H1 (cell line): ENCODE results near the gene EME2. TPM values are rescaled to one million over a fixed set of nuclear protein-coding genes. Genes with fewer than 3 reads are reported as not detected.

Source experiments
- CTCF ChIA-PET: fragments of 300-600 bp; sonication (Branson Sonifier 250); formaldehyde crosslinking; loops from one replicate; lab custom pipeline; 2021; ENCODE audit not compliant: partially characterized antibody; lab: Charles Lee
- POLR2A ChIA-PET: fragments of 300-600 bp; sonication (Branson Sonifier 250); formaldehyde crosslinking; loops from one replicate; lab custom pipeline; 2021; ENCODE audit warnings: inconsistent platforms; ENCODE audit not compliant: partially characterized antibody; lab: Charles Lee
- DNase-seq, 2 experiments: peaks; one replicate each; pipeline versions ENCODE4 v3.0.0 to v3.0.0-alpha.2; 2010 to 2022; ENCODE audit warnings: low spot score in 2 of 2, low read depth in 1 of 2, mixed read lengths in 1 of 2
- FAIRE-seq: peaks from 2 replicates; lab custom pipeline; 2011; peaks lifted over from hg19 to GRCh38; lab: Jason Lieb, UNC
- H2AFZ ChIP-seq: 2 replicates; pipeline ENCODE4 v1.8.1; 2012; ENCODE audit warnings: low read length, inconsistent platforms
- H2AK5ac ChIP-seq: 2 replicates; pipeline ENCODE4 v1.6.1; 2013; ENCODE audit warnings: low read depth, low read length
- H2BK120ac ChIP-seq: replicated peaks from 2 replicates; pipeline ENCODE3; 2013; ENCODE audit warnings: low read depth, low read length, inconsistent platforms
- H2BK12ac ChIP-seq: 2 replicates; pipeline ENCODE4 v1.6.1; 2013; ENCODE audit warnings: low read depth, low read length
- H2BK15ac ChIP-seq: 2 replicates; pipeline ENCODE4 v1.6.1; 2013; ENCODE audit warnings: low read length
- H2BK20ac ChIP-seq: 2 replicates; pipeline ENCODE4 v1.6.1; 2013; ENCODE audit warnings: low read length
- H2BK5ac ChIP-seq: 2 replicates; pipeline ENCODE4 v1.6.1; 2013; ENCODE audit warnings: low read depth, low read length
- H3K14ac ChIP-seq: 2 replicates; pipeline ENCODE4 v1.6.1; 2013; ENCODE audit warnings: inconsistent platforms; ENCODE audit not compliant: insufficient read length
- H3K18ac ChIP-seq: 2 replicates; pipeline ENCODE4 v1.6.1; 2013; ENCODE audit warnings: low read length; ENCODE audit errors: extremely low read depth
- H3K23ac ChIP-seq: 2 replicates; pipeline ENCODE4 v1.6.1; 2013; ENCODE audit warnings: inconsistent platforms; ENCODE audit not compliant: insufficient read length
- H3K23me2 ChIP-seq: 2 replicates; pipeline ENCODE4 v1.6.1; 2013; ENCODE audit warnings: low read depth, low read length
- H3K27ac ChIP-seq: 2 replicates; pipeline ENCODE4 v1.6.1; 2011; ENCODE audit warnings: low read depth, low read length, inconsistent platforms
- H3K27me3 ChIP-seq, 4 experiments: replicated peaks in 1 of 4; 1 replicate in 1 of 4; 2 replicates in 3 of 4; pipeline versions ENCODE4 v1.6.1 to v1.8.1; 2011 to 2013; ENCODE audit warnings: low read length in 3 of 4, mild to moderate bottlenecking in 3 of 4, inconsistent platforms in 2 of 4, mixed read lengths in 2 of 4, moderate library complexity in 1 of 4; ENCODE audit not compliant: control insufficient read depth in 3 of 4, insufficient read depth in 3 of 4; ENCODE audit errors: extremely low read depth in 1 of 4
- H3K36me3 ChIP-seq, 4 experiments: 2 replicates each; pipeline versions ENCODE4 v1.6.1 to v1.8.1; 2011 to 2013; ENCODE audit warnings: mild to moderate bottlenecking in 4 of 4, low read length in 3 of 4, moderate library complexity in 2 of 4, control low read depth in 1 of 4, inconsistent platforms in 1 of 4; ENCODE audit not compliant: insufficient read depth in 4 of 4, control insufficient read depth in 2 of 4
- H3K4ac ChIP-seq: replicated peaks from 2 replicates; pipeline ENCODE3; 2013; ENCODE audit warnings: low read length, low read depth, mixed read lengths, inconsistent platforms; ENCODE audit not compliant: insufficient read length
- H3K4me1 ChIP-seq, 4 experiments: replicated peaks in 1 of 4; 1 replicate in 1 of 4; 2 replicates in 3 of 4; pipeline versions ENCODE4 v1.6.1 to v1.8.1; 2011 to 2013; ENCODE audit warnings: low read length in 3 of 4, inconsistent platforms in 2 of 4, mixed read lengths in 1 of 4; ENCODE audit not compliant: insufficient read depth in 4 of 4, control insufficient read depth in 3 of 4
- H3K4me2 ChIP-seq, 2 experiments: 2 replicates each; pipeline versions ENCODE4 v1.6.1 to v1.8.1; 2011 to 2013; ENCODE audit warnings: low read depth in 2 of 2, low read length in 2 of 2, control low read depth in 1 of 2, inconsistent platforms in 1 of 2, mild to moderate bottlenecking in 1 of 2; ENCODE audit not compliant: insufficient read depth in 1 of 2
- H3K4me3 ChIP-seq, 4 experiments: fragments of 200-600, 300-600 bp in 1 of 4; sonication (generic), shearing (Covaris generic), sonication (Bioruptor Twin) in 1 of 4; 2 replicates each; pipeline versions ENCODE4 v1.5.1 to v1.8.1; 2011 to 2016; ENCODE audit warnings: low read length in 4 of 4, low read depth in 3 of 4, control low read depth in 2 of 4, inconsistent platforms in 2 of 4, mild to moderate bottlenecking in 2 of 4, mixed read lengths in 1 of 4, moderate library complexity in 1 of 4; ENCODE audit not compliant: insufficient read depth in 2 of 4; ENCODE audit errors: extremely low read depth in 1 of 4
- H3K56ac ChIP-seq: replicated peaks from 2 replicates; pipeline ENCODE3; 2013; ENCODE audit warnings: low read depth, mild to moderate bottlenecking, mixed read lengths, low read length, inconsistent platforms; ENCODE audit not compliant: insufficient read length
- H3K79me1 ChIP-seq: 2 replicates; pipeline ENCODE4 v1.6.1; 2013; ENCODE audit warnings: low read depth, low read length, control low read depth
- H3K79me2 ChIP-seq, 2 experiments: 2 replicates each; pipeline versions ENCODE4 v1.6.1 to v1.8.1; 2012 to 2013; ENCODE audit warnings: low read length in 2 of 2, mild to moderate bottlenecking in 2 of 2, inconsistent platforms in 1 of 2; ENCODE audit not compliant: insufficient read depth in 2 of 2, control insufficient read depth in 1 of 2
- H3K9ac ChIP-seq, 4 experiments: replicated peaks in 1 of 4; 1 replicate in 1 of 4; 2 replicates in 3 of 4; pipeline versions ENCODE4 v1.6.1 to v1.8.1; 2011 to 2013; ENCODE audit warnings: low read depth in 3 of 4, low read length in 3 of 4, control low read depth in 2 of 4, mild to moderate bottlenecking in 2 of 4, moderate library complexity in 2 of 4, inconsistent platforms in 1 of 4; ENCODE audit errors: extremely low read depth in 1 of 4
- H3K9me3 ChIP-seq, 2 experiments: 2 replicates each; pipeline versions ENCODE4 v1.6.1 to v1.8.1; 2012 to 2013; ENCODE audit warnings: mild to moderate bottlenecking in 2 of 2, moderate library complexity in 2 of 2, control low read depth in 1 of 2, inconsistent platforms in 1 of 2, low read depth in 1 of 2, low read length in 1 of 2, mixed read lengths in 1 of 2; ENCODE audit not compliant: insufficient read depth in 2 of 2
- H4K20me1 ChIP-seq, 2 experiments: replicated peaks in 1 of 2; 2 replicates each; pipeline versions ENCODE3 to v1.8.1; 2011 to 2013; ENCODE audit warnings: inconsistent platforms in 2 of 2, low read length in 2 of 2, mild to moderate bottlenecking in 1 of 2; ENCODE audit not compliant: insufficient read depth in 2 of 2, control insufficient read depth in 1 of 2
- H4K5ac ChIP-seq: 2 replicates; pipeline ENCODE4 v1.6.1; 2013; ENCODE audit warnings: low read length, low read depth, mixed read lengths, inconsistent platforms; ENCODE audit not compliant: insufficient read length
- H4K8ac ChIP-seq: 2 replicates; pipeline ENCODE4 v1.8.0; 2013; ENCODE audit warnings: mild to moderate bottlenecking, moderate library complexity, low read length, inconsistent platforms; ENCODE audit not compliant: insufficient read depth; ENCODE audit errors: extremely low read depth
- H4K91ac ChIP-seq: replicated peaks from 2 replicates; pipeline ENCODE3; 2013; ENCODE audit warnings: low read length, mixed read lengths, inconsistent platforms; ENCODE audit not compliant: insufficient read length
- GTF2F1 ChIP-seq: IDR thresholded peaks from 2 replicates; pipeline ENCODE4 v1.6.1; 2012; ENCODE audit warnings: low read depth, low read length, improper control_type of control experiment, borderline replicate concordance
- HDAC2 ChIP-seq, 2 experiments: fragments of 300-600 bp in 1 of 2; sonication (generic) in 1 of 2; IDR thresholded peaks; 2 replicates each; pipeline ENCODE4 v1.6.1; 2011 to 2012; ENCODE audit warnings: low read depth in 2 of 2, low read length in 2 of 2, mild to moderate bottlenecking in 2 of 2, moderate library complexity in 2 of 2, borderline replicate concordance in 1 of 2, inconsistent platforms in 1 of 2
- RAD21 ChIP-seq, 2 experiments: IDR thresholded peaks in 1 of 2; conservative IDR thresholded peaks in 1 of 2; 2 replicates each; pipeline ENCODE4 v1.6.1; 2011; ENCODE audit warnings: low read depth in 2 of 2, low read length in 2 of 2, improper control_type of control experiment in 1 of 2, inconsistent platforms in 1 of 2, mild to moderate bottlenecking in 1 of 2, moderate library complexity in 1 of 2
- WGBS, 2 experiments: shearing (Covaris generic) in 1 of 2; methylation state at CpG; one replicate each; pipeline versions ENCODE4 v1.1.6 to v1.1.7; 2013 to 2015; ENCODE audit warnings: low lambda C conversion rate in 2 of 2, mixed read lengths in 2 of 2, inconsistent platforms in 1 of 2, low coverage in 1 of 2, missing lambda C conversion rate in 1 of 2; ENCODE audit not compliant: insufficient replicate concordance in 2 of 2, insufficient coverage in 1 of 2, insufficient read length in 1 of 2; ENCODE audit errors: extremely low coverage in 1 of 2, missing lambda C conversion rate in 1 of 2; 5-methylcytosine and 5-hydroxymethylcytosine counted together
- polyA plus RNA-seq, 7 experiments: library from polyadenylated mRNA; depleted of rRNA in 3 of 7; stranded (reverse) in 5 of 7; unstranded in 2 of 7; fragments of >200 nt in 5 of 7; fragments of 200-250 nt in 2 of 7; gene quantifications; 1 replicate in 5 of 7; 2 replicates in 1 of 7; 4 replicates in 1 of 7; pipeline versions ENCODE4 v1.2.1 to v1.2.3, GENCODE V29; 2011 to 2013; ENCODE audit warnings: missing spikeins in 2 of 7, mixed read lengths in 2 of 7
- total RNA-seq: library from RNA; stranded (reverse); fragmentation: NEBNext Ultra II Directional; extraction: Animal tissue kit (Norgen Biotek cat#: 25700); gene quantifications from 2 replicates; pipeline ENCODE4 v1.2.1, GENCODE V29; 2021
- TF ChIP-seq, protein P1 (sequence below), 3 experiments: IDR thresholded peaks; 1 replicate in 2 of 3; 2 replicates in 1 of 3; pipeline versions ENCODE4 v1.5.1 to v1.6.1; 2011; ENCODE audit warnings: low read length in 3 of 3, mild to moderate bottlenecking in 3 of 3, inconsistent platforms in 2 of 3, low read depth in 1 of 3, moderate library complexity in 1 of 3; ENCODE audit not compliant: insufficient read depth in 1 of 3; ENCODE audit errors: control extremely low read depth in 1 of 3

Gene EME2
- total and polyA plus RNA-seq, 2 of the 8 experiments (the other 6 are each of a cell fraction or from before 2014, with no cell fraction given): 13.1 to 19.7 TPM

DNA sequence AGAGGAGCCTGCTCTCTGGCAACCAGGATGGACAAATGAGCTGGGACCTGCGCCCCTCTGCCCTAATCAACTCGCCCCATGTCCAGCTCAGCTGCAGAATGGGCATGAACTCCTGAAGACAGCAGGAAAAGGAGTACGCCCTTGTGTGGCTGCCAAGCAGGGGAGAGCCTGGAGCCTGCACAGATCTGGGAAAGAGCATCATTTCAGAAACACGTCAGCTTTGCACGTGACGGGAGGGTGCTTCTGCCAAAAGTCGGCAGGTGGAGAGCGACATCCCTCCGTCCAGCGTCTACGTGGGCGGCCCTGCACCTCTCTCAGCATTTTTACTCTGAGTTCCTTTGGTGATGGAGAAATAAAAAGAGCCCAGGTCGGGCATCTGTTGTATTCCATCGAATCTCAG is 19.8 kb upstream of the EME2 start:
- Histone ChIP-seq H3K18ac (no peak overlapping the region), H2AFZ (no peak overlapping the region), H3K9ac (no peak overlapping the region), H2BK20ac (no peak overlapping the region), H3K9me3 (no peaks in the 10 kb centered on the region), H3K27me3 (no peaks in the 10 kb centered on the region), H2AK5ac (no peak overlapping the region), H3K4me2 (no peak overlapping the region), H3K23me2 (no peaks in the 10 kb centered on the region), H3K79me1 (no peaks in the 10 kb centered on the region), H4K91ac (no peak overlapping the region), H3K23ac (no peak overlapping the region), H4K5ac (no peak overlapping the region), H3K4ac (no peak overlapping the region), H2BK120ac (no peak overlapping the region), H4K8ac (no peak overlapping the region), H3K56ac (no peak overlapping the region), H3K27ac (no peak overlapping the region), H3K4me1 (no peaks in the 10 kb centered on the region), H3K79me2 (no peaks in the 10 kb centered on the region), H2BK15ac (no peak overlapping the region), H2BK12ac (no peak overlapping the region), H3K14ac (no peak overlapping the region), H3K4me3 (no peak overlapping the region), H2BK5ac (no peak overlapping the region), H4K20me1 (peaks cover 0 to 2% of the 10 kb centered on the region in 2 experiments), H3K36me3 (peaks cover 0 to 17% (median 2%) of the 10 kb centered on the region in 4 experiments; a peak in 4 of 8 replicates)
- ChIA-PET POLR2A (interaction anchor here (0.9 kb wide), 1 partner anchor 11 kb away, joined by 3 read pairs; no protein-coding TSS in a partner anchor), CTCF (no interaction called here)
- TF ChIP-seq HDAC2 (IDR thresholded peaks at IDR 0.05; ENCODE audit: borderline replicate concordance in 1 of 2, low read depth in 2 of 2, low read length in 2 of 2) (no peak), GTF2F1 (no peak), RAD21 (IDR thresholded peaks at IDR 0.05 in 1 of 2, conservative IDR thresholded peaks at IDR 0.05 in 1 of 2; ENCODE audit: low read depth in 2 of 2, low read length in 2 of 2) (no peak)
- TF ChIP-seq, protein P1, sequence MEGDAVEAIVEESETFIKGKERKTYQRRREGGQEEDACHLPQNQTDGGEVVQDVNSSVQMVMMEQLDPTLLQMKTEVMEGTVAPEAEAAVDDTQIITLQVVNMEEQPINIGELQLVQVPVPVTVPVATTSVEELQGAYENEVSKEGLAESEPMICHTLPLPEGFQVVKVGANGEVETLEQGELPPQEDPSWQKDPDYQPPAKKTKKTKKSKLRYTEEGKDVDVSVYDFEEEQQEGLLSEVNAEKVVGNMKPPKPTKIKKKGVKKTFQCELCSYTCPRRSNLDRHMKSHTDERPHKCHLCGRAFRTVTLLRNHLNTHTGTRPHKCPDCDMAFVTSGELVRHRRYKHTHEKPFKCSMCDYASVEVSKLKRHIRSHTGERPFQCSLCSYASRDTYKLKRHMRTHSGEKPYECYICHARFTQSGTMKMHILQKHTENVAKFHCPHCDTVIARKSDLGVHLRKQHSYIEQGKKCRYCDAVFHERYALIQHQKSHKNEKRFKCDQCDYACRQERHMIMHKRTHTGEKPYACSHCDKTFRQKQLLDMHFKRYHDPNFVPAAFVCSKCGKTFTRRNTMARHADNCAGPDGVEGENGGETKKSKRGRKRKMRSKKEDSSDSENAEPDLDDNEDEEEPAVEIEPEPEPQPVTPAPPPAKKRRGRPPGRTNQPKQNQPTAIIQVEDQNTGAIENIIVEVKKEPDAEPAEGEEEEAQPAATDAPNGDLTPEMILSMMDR (IDR thresholded peaks at IDR 0.05; ENCODE audit: control extremely low read depth in 1 of 3, insufficient read depth in 1 of 3, low read depth in 1 of 3, low read length in 3 of 3): no peak
- no peak for FAIRE-seq
- WGBS, 2 experiments: 94% methylated on average over 14 of the region's 14 CpGs; no CpG with 5 or more reads in 1 of the 2 experiments
- no peak for DNase-seq
